Measurements from ENCODE around the gene ERCC6L. TPM values are rescaled to one million over a fixed set of nuclear protein-coding genes. Genes with fewer than 3 reads are reported as not detected.

Gene ERCC6L
- total RNA-seq, 1 donor from 2014 or later: not detected

DNA sequence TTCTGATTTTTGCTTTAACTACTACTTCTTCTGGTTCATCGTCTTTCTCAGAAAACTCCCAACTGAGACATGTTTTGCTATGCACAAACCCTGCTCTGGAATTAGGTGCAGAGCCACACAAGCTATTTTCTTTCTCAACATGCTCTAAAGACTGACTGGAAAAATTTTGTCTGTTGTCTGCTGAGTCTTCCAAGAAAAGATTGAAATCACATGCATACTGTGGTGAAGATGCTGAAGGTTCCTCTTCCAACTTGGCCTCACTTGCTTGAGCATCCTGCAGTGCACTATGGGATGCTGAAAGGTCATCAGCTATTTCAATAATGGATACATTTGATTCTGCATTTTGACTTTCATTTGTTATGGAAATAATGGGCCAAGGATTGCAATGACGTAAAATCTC lies 33.1 kb downstream of the ERCC6L start:
- no peak for TF ChIP-seq CTCF (IDR thresholded peaks at IDR 0.05; ENCODE audit: borderline replicate concordance)
- no peaks in the 10 kb centered on the region for H3K27me3 ChIP-seq (ENCODE audit: low read depth)
- H3K4me3 ChIP-seq: no peak overlapping the region
- no peaks in the 10 kb centered on the region for H3K36me3 ChIP-seq
- no peak overlapping the region for H3K27ac ChIP-seq (replicated peaks)
- no peak for DNase-seq
- no peaks in the 10 kb centered on the region for H3K9me3 ChIP-seq (replicated peaks)
- intact Hi-C loops (cut with micrococcal nuclease): no loop called here
- no peaks in the 10 kb centered on the region for H3K4me1 ChIP-seq

GRCh38 chrX:72203421-72203820 lies 35.4 kb downstream of the ERCC6L start:
- no peak for TF ChIP-seq CTCF (IDR thresholded peaks at IDR 0.05; ENCODE audit: borderline replicate concordance)
- Histone ChIP-seq H3K36me3 (peaks cover 13% of the 10 kb centered on the region), H3K4me3 (no peak overlapping the region), H3K27ac (replicated peaks) (no peak overlapping the region), H3K4me1 (no peaks in the 10 kb centered on the region), H3K27me3 (ENCODE audit: low read depth) (no peaks in the 10 kb centered on the region), H3K9me3 (replicated peaks) (no peaks in the 10 kb centered on the region)
- intact Hi-C loops (cut with micrococcal nuclease): no loop called here
- DNase-seq: no peak

- DNase-seq: no peak
- TF ChIP-seq CTCF (IDR thresholded peaks at IDR 0.05; ENCODE audit: borderline replicate concordance): no peak
- no peaks in the 10 kb centered on the region for H3K4me1 ChIP-seq
- intact Hi-C loops (cut with micrococcal nuclease): no loop called here
- no peak overlapping the region for H3K4me3 ChIP-seq
- no peaks in the 10 kb centered on the region for H3K9me3 ChIP-seq (replicated peaks)
- H3K27ac ChIP-seq (replicated peaks): no peak overlapping the region
- H3K27me3 ChIP-seq (ENCODE audit: low read depth): no peaks in the 10 kb centered on the region
- peaks cover 17% of the 10 kb centered on the region for H3K36me3 ChIP-seq
Measured at GRCh38 chrX:72202792-72203401, 35.9 kb downstream of the ERCC6L start.

GRCh38 chrX:72201836-72202536 lies 36.8 kb downstream of the ERCC6L start:
- intact Hi-C loops (cut with micrococcal nuclease): no loop called here
- Histone ChIP-seq H3K4me3 (no peak overlapping the region), H3K9me3 (replicated peaks) (no peaks in the 10 kb centered on the region), H3K27me3 (ENCODE audit: low read depth) (no peaks in the 10 kb centered on the region), H3K27ac (replicated peaks) (no peak overlapping the region), H3K36me3 (peaks cover 22% of the 10 kb centered on the region), H3K4me1 (no peaks in the 10 kb centered on the region)
- no peak for DNase-seq
- TF ChIP-seq CTCF (IDR thresholded peaks at IDR 0.05; ENCODE audit: borderline replicate concordance): no peak

- intact Hi-C loops (cut with micrococcal nuclease): no loop called here
- peak overlapping the region; percentile 82 for H3K4me3 ChIP-seq
Measured at GRCh38 chrX:72182924-72183323, 55.9 kb downstream of the ERCC6L start.

More at GRCh38 chrX:72182924-72183323, 55.9 kb downstream of the ERCC6L start:
- Histone ChIP-seq H3K4me1 (peaks cover 26% of the 10 kb centered on the region), H3K27me3 (ENCODE audit: low read depth) (no peaks in the 10 kb centered on the region), H3K36me3 (peaks cover 15% of the 10 kb centered on the region), H3K9me3 (replicated peaks) (no peaks in the 10 kb centered on the region), H3K27ac (replicated peaks) (no peak overlapping the region)
- no peak for DNase-seq
- no peak for TF ChIP-seq CTCF (IDR thresholded peaks at IDR 0.05; ENCODE audit: borderline replicate concordance)
